ENCODE data around the gene CD68.
A peak's percentile ranks its signal among the peaks of the same experiment; 100 is the strongest.
"Not testable (repeated sequence)": the region's sequence is repeated elsewhere in the genome, so short reads cannot be mapped to it uniquely, and the experiment has no call there.

The CD68 gene

DNA sequence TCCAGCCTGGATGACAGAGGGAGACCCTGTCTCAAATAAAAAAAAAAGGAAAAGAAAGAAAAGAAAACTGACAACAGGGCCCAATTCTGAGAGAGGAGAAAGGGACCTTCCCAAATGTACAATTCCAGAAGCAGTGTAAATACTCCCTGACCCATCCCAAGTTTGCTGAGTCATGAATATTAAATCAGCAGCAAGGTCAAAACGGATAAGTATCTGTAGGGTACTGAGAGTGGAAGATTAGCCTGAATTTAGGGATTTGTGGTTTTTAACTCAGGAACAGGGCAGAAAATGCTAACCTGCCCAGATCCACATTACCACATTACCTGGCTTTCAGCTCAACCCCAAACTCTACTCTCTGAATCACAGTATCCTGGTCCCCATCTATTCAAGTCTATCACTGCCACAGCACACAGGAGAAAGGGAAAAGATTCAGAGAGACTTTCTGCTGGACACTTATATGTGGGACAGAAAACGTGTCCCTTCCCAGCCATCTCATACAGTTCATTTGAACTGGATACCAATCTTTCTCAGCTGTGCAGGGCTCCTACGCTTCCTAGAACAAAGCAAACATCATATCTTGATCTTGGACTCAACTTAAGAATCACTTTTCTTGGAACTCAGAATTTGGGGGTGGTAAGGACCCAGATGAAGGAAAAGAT, 32.3 kb downstream of the CD68 start:
- Mint-ChIP-seq H3K4me3 (peak overlapping the region; percentile 88), H3K36me3 (ENCODE audit: low read depth) (peaks cover 44% of the 10 kb centered on the region), H3K27me3 (no peaks in the 10 kb centered on the region), H3K4me1 (ENCODE audit: low read depth) (peaks cover 42% of the 10 kb centered on the region), H3K9me3 (no peaks in the 10 kb centered on the region), H3K27ac (no peak overlapping the region)
- DNase-seq, result no peak

DNA sequence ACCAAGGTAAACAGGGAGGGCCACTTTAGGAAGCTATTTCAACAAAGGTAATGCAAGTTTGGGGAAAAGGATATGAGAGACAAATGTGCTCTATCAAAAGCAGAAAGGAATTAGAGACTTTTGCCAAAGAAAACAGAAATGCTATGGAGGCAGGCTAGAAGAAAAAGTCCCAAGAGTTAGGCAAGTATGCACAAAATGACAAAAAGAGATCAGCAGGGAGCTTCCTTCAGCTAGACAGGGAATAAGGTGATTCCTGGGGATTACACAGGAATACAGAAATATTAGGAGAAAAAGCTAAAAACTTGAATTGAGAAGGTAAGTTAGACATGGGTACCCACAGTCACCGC, 32.8 kb downstream of the CD68 start:
- H3K9me3 Mint-ChIP-seq, result no peaks in the 10 kb centered on the region
- H3K4me3 Mint-ChIP-seq, result peak overlapping the region; percentile 88
- no peak for DNase-seq
- H3K27me3 Mint-ChIP-seq, result no peaks in the 10 kb centered on the region
- peaks cover 44% of the 10 kb centered on the region for H3K36me3 Mint-ChIP-seq (ENCODE audit: low read depth)
- peak overlapping the region; percentile 44 for H3K27ac Mint-ChIP-seq
- H3K4me1 Mint-ChIP-seq (ENCODE audit: low read depth), result peaks cover 42% of the 10 kb centered on the region

DNA sequence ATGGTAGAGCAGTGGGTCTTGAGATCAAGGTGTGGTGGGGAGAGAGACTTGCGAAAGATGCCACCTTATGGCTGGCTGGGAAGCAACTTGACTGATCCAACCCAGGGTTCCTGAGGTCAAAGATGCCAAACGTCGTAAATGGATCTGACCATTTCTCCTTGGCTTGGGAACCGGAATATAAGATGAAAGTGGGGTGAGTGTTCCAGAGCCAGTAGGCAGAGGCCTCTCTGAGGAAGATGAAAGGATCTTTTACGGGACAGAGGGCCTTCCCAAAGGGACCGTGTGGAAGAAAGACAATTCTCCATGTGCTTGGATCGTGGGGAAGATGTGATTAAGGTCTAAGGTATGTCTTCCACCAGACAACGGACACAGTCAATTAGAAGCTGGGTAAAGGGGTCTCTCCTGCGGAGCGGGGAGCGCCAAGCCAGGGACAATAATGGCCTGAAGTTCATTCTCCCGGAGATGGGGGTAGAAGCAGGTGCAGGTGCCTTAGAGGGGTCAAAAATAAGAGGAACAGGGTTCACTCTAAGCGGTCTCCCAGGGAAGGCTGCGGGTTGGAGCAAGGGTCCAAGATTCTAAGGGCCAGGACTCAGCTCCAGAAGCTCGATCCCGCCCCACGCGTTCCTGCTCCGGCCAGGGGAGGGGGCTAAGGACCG, 34.5 kb downstream of the CD68 start:
- peaks cover 39% of the 10 kb centered on the region for H3K36me3 Mint-ChIP-seq (ENCODE audit: low read depth)
- H3K9me3 Mint-ChIP-seq, result no peaks in the 10 kb centered on the region
- DNase-seq, result no peak
- peak overlapping the region; percentile 83 for H3K27ac Mint-ChIP-seq
- H3K4me1 Mint-ChIP-seq (ENCODE audit: low read depth), result peaks cover 42% of the 10 kb centered on the region
- no peaks in the 10 kb centered on the region for H3K27me3 Mint-ChIP-seq
- peak overlapping the region; percentile 88 for H3K4me3 Mint-ChIP-seq

DNA sequence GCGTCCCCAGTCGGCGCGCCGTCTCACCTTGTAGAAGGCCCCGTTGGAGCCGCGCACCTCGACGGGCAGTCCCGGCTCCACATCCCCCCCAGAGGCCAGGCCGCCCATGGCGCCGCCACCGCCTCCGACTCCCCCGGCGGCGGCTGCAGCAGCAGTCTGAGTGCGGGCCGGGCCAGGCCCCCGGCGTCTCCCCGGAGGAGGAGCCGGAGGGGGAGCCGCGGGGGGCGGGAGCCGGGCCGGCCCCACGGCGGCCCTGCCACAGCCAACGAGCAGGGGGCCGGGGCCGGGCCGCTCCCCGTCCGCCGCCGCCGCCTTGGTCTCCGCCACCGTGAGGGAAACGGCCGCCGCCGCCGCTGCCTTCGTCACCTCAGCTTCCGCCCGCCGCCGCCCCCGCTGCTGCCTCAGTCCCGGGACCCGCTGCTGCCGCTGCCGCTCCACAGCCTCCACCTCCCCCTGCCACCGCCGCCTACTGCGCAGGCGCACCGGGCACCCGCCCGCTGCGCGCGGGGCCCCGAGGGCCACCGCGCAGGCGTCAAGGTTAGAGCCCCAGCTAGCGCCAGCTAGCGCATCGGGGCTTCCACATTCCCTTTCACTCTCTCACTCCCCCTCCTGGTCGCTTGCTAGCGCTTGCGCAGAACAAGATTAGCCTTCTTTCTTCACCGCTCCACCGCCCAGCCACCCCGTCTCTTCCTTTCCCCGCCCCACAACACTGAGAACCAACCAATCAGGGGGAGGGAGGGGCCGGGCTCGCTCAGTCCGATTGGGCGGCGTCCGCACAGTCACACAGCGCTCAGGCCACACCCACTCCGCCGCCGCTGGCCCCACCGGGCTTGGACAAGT, 35.2 kb downstream of the CD68 start, which contains the start of gene FXR2:
FXR2 (minus strand) TSS at position 473 of the 840 bp plus-strand sequence; CDS start at position 108, 365 bp downstream.
- Mint-ChIP-seq H3K4me1 (ENCODE audit: low read depth) (peaks cover 38% of the 10 kb centered on the region), H3K27ac (peak within 1 kb of the TSS; percentile 91), H3K27me3 (no peaks in the 10 kb centered on the region), H3K4me3 (peak within 1 kb of the TSS; percentile 88), H3K9me3 (no peaks in the 10 kb centered on the region), H3K36me3 (ENCODE audit: low read depth) (peaks cover 36% of the 10 kb centered on the region)
- peak; percentile 99 for DNase-seq

DNA sequence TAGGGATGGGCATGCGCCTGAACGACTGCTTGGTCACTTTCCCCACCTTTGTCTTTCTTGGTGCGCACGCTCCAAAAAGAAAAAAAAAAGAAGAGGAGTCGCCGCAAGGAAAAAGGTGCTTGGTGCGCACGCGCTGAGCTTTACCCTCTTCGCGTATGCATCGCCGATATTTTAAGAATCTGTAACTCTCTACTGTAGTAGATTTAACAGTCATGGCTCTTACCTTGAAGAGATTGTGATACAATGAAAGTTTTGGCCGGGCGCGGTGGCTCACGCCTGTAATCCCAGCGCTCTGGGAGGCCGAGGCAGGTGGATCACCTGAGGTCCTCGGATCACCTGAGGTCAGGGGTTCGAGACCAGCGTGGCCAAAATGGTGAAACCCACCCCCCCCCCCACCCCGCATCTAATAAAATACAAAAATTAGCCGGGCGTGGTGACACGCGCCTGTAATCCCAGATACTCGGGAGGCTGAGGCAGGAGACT, 35.9 kb downstream of the CD68 start:
- H3K9me3 Mint-ChIP-seq, result no peaks in the 10 kb centered on the region
- H3K4me3 Mint-ChIP-seq, result peak overlapping the region; percentile 76
- H3K27ac Mint-ChIP-seq, result peak overlapping the region; percentile 91
- peaks cover 37% of the 10 kb centered on the region for H3K4me1 Mint-ChIP-seq (ENCODE audit: low read depth)
- no peak for DNase-seq
- no peaks in the 10 kb centered on the region for H3K27me3 Mint-ChIP-seq
- H3K36me3 Mint-ChIP-seq (ENCODE audit: low read depth), result peaks cover 32% of the 10 kb centered on the region

DNA sequence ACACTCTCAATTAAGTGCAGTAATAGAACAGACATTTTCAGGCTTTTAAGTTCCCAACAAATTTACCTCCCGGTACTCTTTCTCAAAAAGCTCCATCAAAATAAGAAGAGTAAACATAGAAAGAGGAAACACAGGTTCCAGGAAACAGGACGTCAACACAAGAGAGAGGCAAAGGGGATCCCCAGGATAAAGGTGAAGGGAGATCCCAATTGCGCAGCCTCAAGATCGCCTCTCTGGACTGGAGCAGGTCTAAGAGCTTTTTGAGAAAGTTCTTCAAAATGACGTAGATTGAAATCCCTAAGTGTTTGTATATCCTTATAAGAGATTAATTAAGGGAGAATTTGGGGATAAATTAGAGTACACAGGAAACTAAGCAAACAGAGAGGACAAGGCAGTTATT, 39.2 kb downstream of the CD68 start:
- Mint-ChIP-seq H3K4me3 (no peak overlapping the region), H3K36me3 (ENCODE audit: low read depth) (peaks cover 6% of the 10 kb centered on the region), H3K27ac (no peak overlapping the region), H3K9me3 (no peaks in the 10 kb centered on the region), H3K27me3 (no peaks in the 10 kb centered on the region), H3K4me1 (ENCODE audit: low read depth) (peaks cover 4% of the 10 kb centered on the region)
- DNase-seq, result no peak

DNA sequence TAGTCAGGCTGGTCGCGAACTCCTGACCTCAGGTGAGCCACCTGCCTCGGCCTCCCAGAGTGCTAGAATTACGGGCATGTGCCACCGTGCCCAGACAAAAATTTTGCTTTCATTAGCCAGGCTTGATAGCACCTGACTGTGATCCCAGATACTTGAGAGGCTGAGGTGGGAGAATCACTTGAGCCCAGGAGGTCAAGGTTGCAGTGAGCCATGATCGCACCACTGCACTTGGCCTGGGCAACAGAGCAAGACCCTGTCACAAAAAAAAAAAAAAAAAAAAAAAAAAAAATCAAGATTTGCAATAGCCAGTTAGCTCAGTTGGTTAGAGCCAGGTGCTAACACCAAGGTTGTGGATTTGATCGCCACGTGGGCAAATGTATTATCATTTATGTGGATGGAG, 41.4 kb downstream of the CD68 start:
- H3K27me3 Mint-ChIP-seq, result no peaks in the 10 kb centered on the region
- H3K9me3 Mint-ChIP-seq, result no peaks in the 10 kb centered on the region
- H3K4me3 Mint-ChIP-seq, result no peak overlapping the region
- no peaks in the 10 kb centered on the region for H3K4me1 Mint-ChIP-seq (ENCODE audit: low read depth)
- no peak for DNase-seq
- H3K27ac Mint-ChIP-seq, result no peak overlapping the region
- H3K36me3 Mint-ChIP-seq (ENCODE audit: low read depth), result no peaks in the 10 kb centered on the region

DNA sequence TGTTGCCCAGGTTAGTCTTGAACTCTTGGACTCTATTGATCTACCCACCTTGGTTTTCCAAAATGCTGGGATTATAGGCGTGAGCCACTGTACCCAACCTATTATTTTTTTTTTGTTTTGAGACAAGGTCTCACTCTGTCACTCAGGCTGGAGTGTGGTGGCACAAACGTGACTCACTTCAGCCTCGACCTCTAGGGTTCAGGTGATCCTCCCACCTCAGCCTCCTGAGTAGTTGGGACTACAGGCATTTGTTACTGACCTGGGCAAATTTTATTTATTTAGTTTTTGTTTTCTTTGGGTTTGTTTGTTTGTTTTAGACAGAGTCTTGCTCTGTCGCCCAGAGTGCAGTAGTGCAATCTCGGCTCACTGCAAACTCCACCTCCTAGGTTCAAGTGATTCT, 44.2 kb downstream of the CD68 start:
- H3K36me3 Mint-ChIP-seq (ENCODE audit: low read depth), result peaks cover 3% of the 10 kb centered on the region
- DNase-seq, result no peak
- no peaks in the 10 kb centered on the region for H3K9me3 Mint-ChIP-seq
- no peak overlapping the region for H3K4me3 Mint-ChIP-seq
- H3K27ac Mint-ChIP-seq, result no peak overlapping the region
- H3K4me1 Mint-ChIP-seq (ENCODE audit: low read depth), result peaks cover 13% of the 10 kb centered on the region
- H3K27me3 Mint-ChIP-seq, result no peaks in the 10 kb centered on the region

DNA sequence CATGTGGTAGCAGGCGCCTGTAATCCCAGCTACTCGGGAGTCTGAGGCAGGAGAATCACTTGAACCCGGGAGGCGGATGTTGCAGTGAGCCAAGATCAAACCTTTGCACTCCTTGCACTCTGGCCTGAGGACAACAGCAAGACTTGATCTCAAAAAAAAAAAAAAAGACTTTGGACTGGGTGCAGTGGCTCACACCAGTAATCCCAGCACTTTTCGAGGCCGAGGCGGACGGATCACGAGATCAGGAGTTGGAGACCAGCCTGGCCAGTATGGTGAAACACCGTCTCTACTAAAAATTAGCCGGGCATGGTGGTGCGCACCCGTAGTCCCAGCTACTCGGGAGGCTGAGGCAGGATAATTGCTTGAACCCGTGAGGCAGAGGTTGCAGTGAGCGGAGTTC, 46.3 kb downstream of the CD68 start:
- H3K4me1 Mint-ChIP-seq (ENCODE audit: low read depth), result peaks cover 13% of the 10 kb centered on the region
- not testable (repeated sequence) for H3K4me3 Mint-ChIP-seq; H3K36me3 Mint-ChIP-seq (ENCODE audit: low read depth); H3K27ac Mint-ChIP-seq; H3K27me3 Mint-ChIP-seq; DNase-seq; H3K9me3 Mint-ChIP-seq

DNA sequence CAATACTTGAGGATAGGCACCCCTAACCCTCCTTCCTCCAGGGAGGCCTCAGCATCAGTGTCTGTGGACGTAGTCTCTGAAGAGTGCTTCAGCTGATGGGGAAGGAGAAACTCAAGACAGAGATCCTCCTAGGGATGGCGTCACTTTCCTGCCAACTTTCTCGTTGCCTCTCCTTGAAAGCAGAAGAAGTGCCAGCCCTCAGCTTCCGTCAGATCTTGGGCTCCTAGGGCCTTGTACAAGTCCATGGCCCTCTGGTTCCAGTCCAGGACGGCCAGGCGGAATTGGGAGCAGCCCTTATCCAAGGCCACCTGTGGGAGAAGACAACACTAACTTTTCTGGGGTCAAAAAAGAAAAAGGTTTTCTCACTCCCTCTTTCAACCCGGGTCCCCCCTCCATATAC, 46.9 kb downstream of the CD68 start:
- H3K4me3 Mint-ChIP-seq, result peak overlapping the region; percentile 85
- peaks cover 3% of the 10 kb centered on the region for H3K36me3 Mint-ChIP-seq (ENCODE audit: low read depth)
- H3K27me3 Mint-ChIP-seq, result no peaks in the 10 kb centered on the region
- H3K9me3 Mint-ChIP-seq, result no peaks in the 10 kb centered on the region
- no peak for DNase-seq
- peaks cover 13% of the 10 kb centered on the region for H3K4me1 Mint-ChIP-seq (ENCODE audit: low read depth)
- H3K27ac Mint-ChIP-seq, result no peak overlapping the region

DNA sequence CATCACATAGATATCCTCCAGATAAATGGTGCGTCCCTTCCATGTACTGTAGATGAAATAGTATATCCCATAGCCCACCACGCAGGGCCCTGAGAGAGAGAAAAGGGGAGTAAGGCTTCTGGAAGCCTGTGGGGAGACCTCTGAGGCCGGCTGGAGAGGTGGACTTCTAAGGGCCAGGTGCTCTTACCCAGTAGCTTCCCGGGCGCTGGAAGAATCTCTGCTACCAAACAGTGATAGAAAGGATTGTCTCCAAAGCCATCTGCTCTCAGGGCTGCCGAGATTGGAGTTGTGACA, 47.5 kb downstream of the CD68 start:
- no peak for DNase-seq

DNA sequence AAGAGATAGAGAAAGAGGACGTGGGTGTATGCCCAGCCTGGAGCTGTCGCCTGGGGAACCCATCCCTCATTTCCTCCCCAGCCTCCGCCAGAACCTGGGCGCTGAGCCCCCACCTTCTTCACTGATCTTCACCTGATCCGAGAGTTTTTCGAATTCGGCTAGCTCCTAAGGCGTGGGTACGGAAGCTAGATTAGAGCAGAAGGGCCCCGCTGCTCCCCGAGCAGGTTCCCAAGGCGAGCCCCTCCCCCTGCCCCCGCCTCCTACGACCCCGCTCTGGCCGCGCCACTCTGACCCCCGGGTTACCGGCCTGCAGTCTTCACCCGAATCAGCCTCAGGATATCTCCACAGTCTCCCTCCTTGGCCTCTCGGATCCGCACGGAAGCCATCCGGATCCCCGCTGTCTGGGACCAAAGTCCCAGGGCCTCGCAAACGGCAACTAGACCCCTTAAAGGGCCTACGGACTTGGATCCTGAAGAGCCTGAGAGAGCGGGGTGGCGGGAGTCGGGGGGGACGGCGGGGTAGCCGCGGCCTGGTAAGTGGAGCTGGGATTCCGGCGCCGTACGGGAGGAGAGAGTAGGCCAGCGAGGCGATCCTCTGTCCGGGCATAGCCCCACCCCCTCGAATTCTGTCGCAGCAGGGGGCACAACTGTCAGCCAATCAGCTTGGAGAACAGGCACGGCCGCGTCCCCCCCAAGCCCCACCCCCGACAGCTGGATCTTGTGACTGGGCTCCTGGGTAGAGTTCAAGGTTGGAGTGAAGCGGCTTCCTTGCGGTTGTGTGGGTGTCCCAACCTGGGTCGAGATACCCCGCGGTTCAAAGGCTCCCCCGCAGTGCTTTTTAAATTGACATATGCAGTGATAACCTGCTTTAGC, 48.0 kb downstream of the CD68 start, which contains the start of gene SAT2:
SAT2 (minus strand) TSS at position 572 of the 872 bp plus-strand sequence; CDS start at position 386, 186 bp downstream.
- H3K36me3 Mint-ChIP-seq (ENCODE audit: low read depth), result peaks cover 3% of the 10 kb centered on the region
- H3K27me3 Mint-ChIP-seq, result no peaks in the 10 kb centered on the region
- H3K4me3 Mint-ChIP-seq, result peak within 1 kb of the TSS; percentile 85
- peak; percentile 85 for DNase-seq
- H3K27ac Mint-ChIP-seq, result peak within 1 kb of the TSS; percentile 83
- peaks cover 13% of the 10 kb centered on the region for H3K4me1 Mint-ChIP-seq (ENCODE audit: low read depth)
- no peaks in the 10 kb centered on the region for H3K9me3 Mint-ChIP-seq

More for the DNA sequence above, 47.5 kb downstream of the CD68 start:
- peaks cover 13% of the 10 kb centered on the region for H3K4me1 Mint-ChIP-seq (ENCODE audit: low read depth)
- no peaks in the 10 kb centered on the region for H3K27me3 Mint-ChIP-seq
- H3K9me3 Mint-ChIP-seq, result no peaks in the 10 kb centered on the region
- peaks cover 3% of the 10 kb centered on the region for H3K36me3 Mint-ChIP-seq (ENCODE audit: low read depth)
- H3K4me3 Mint-ChIP-seq, result peak overlapping the region; percentile 85
- peak overlapping the region; percentile 83 for H3K27ac Mint-ChIP-seq

DNA sequence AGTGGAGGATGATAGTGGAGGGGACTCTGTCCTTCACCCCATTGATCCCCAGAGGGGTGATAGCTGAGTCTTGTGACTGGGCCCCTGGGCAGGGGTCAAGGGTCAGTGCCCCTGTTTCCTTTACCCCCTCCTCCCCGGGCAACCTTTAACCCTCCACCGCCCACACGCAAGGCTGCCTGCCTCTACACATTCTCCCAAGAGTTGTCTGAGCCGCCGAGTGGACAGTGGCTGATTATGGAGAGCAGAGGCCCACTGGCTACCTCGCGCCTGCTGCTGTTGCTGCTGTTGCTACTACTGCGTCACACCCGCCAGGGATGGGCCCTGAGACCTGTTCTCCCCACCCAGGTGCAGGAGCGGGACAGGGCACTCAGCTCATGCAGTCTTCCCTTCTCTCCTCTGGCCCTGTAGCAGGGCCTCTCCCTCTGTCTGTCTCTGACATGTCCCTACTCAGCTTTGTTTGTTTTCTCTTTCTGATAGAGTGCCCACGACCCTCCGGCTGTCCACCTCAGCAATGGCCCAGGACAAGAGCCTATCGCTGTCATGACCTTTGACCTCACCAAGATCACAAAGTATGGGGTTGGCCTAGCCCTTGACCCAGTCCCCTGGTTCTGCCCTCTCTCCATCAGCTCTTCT, 50.6 kb downstream of the CD68 start, which contains the start of gene SHBG:
SHBG (plus strand) TSS at position 197 of the 633 bp plus-strand sequence; CDS start at position 235, 38 bp downstream.
- H3K27me3 Mint-ChIP-seq, result no peaks in the 10 kb centered on the region
- no peak for DNase-seq
- H3K36me3 Mint-ChIP-seq (ENCODE audit: low read depth), result peaks cover 3% of the 10 kb centered on the region
- peaks cover 13% of the 10 kb centered on the region for H3K4me1 Mint-ChIP-seq (ENCODE audit: low read depth)
- no peaks in the 10 kb centered on the region for H3K9me3 Mint-ChIP-seq
- H3K27ac Mint-ChIP-seq, result no peak within 1 kb of the TSS
- H3K4me3 Mint-ChIP-seq, result no peak within 1 kb of the TSS
